ENCODE results near the gene ZNF484. TPM values are rescaled to one million over a fixed set of nuclear protein-coding genes. Genes with fewer than 3 reads are reported as not detected.

Gene ZNF484
- total RNA-seq, 1 experiment from 2014 or later = 10.6 TPM

Other genes starting within 250 kb of the ZNF484 start
- 10.6 and 12.5 TPM in 2 replicates for gene IPPK, start 207.9 kb downstream of the ZNF484 start, total RNA-seq (2014; rRNA removed; shearing (Covaris generic))
- gene BICD2, start 113.2 kb downstream of the ZNF484 start, total RNA-seq (2014; rRNA removed; shearing (Covaris generic)) = 34.3 and 42.2 TPM in 2 replicates
- 1.3 and 2.4 TPM in 2 replicates for gene FGD3, start 69.5 kb upstream of the ZNF484 start, total RNA-seq (2014; rRNA removed; shearing (Covaris generic))
- 20.3 and 25.1 TPM in 2 replicates for gene SUSD3, start 180.7 kb upstream of the ZNF484 start, total RNA-seq (2014; rRNA removed; shearing (Covaris generic))
- gene CARD19, start 218.2 kb upstream of the ZNF484 start, total RNA-seq (2014; rRNA removed; shearing (Covaris generic)) = 46.5 and 69.8 TPM in 2 replicates

Data from H7 (cell line).